Chondrocyte (in vitro differentiated cells): Measurements from ENCODE around the gene CD86. TPM values are rescaled to one million over a fixed set of nuclear protein-coding genes. Genes with fewer than 3 reads are reported as not detected.

Experiments
- total RNA-seq: library from RNA; stranded (reverse); gene quantifications from 3 replicates; pipeline ENCODE4 v1.2.1, GENCODE V29; 2021

The CD86 gene
- total RNA-seq, 1 donor from 2014 or later = not detected

Other genes starting within 250 kb of the CD86 start
- gene IQCB1, start 220.3 kb upstream of the CD86 start, total RNA-seq = 12.6 to 15.5 TPM (median 13.2 TPM) in 3 replicates
- gene EAF2, start 220.2 kb upstream of the CD86 start, total RNA-seq = 2.4 to 3.7 TPM (median 2.7 TPM) in 3 replicates
- gene SLC15A2, start 161.0 kb upstream of the CD86 start, total RNA-seq = 0.92 to 4.1 TPM (median 1.4 TPM) in 3 replicates
- gene ILDR1, start 33.1 kb upstream of the CD86 start, total RNA-seq = not detected in 3 replicates
- gene CASR, start 128.3 kb downstream of the CD86 start, total RNA-seq = not detected in 3 replicates